Body of pancreas (tissue), 4 donors: ENCODE data around the gene CLRN2.
"Not testable (repeated sequence)": the region's sequence is repeated elsewhere in the genome, so short reads cannot be mapped to it uniquely, and the experiment has no call there.

Experiments used
- POLR2A ChIP-seq, 3 donors: fragments of 450-650 bp; IDR thresholded peaks; one replicate each; pipeline ENCODE4 v1.6.1; 2016; ENCODE audit warnings: antibody characterized with exemption in 3 of 3, mild to moderate bottlenecking in 2 of 3
- TF ChIP-seq, protein P1 (sequence below), 7 experiments: fragments of 450-650 bp in 4 of 7; fragments of 200-600 bp in 3 of 7; sonication (generic) in 3 of 7; IDR thresholded peaks; one replicate each; pipeline ENCODE4 v1.5.1; 2016 to 2019; ENCODE audit warnings: antibody characterized with exemption in 7 of 7

DNA sequence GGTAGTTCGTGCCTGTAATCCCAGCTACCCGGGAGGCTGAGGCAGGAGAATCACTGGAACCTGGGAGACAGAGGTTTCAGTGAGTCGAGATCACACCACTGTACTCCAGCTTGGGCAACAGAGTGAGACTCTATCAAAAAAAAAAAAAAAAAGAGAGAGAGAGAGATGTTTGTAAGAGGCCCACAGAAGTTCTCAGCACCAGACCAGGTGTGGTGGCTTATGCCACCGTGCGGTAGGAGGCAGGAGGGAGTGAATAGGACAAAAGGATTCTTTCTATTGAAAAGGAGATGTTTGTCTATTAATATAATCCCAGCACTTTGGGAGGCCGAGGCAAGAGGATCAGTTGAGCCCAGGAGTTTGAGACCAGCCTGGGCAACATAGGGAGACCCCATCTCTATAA, 22.1 kb downstream of the CLRN2 start:
- TF ChIP-seq, protein P1, sequence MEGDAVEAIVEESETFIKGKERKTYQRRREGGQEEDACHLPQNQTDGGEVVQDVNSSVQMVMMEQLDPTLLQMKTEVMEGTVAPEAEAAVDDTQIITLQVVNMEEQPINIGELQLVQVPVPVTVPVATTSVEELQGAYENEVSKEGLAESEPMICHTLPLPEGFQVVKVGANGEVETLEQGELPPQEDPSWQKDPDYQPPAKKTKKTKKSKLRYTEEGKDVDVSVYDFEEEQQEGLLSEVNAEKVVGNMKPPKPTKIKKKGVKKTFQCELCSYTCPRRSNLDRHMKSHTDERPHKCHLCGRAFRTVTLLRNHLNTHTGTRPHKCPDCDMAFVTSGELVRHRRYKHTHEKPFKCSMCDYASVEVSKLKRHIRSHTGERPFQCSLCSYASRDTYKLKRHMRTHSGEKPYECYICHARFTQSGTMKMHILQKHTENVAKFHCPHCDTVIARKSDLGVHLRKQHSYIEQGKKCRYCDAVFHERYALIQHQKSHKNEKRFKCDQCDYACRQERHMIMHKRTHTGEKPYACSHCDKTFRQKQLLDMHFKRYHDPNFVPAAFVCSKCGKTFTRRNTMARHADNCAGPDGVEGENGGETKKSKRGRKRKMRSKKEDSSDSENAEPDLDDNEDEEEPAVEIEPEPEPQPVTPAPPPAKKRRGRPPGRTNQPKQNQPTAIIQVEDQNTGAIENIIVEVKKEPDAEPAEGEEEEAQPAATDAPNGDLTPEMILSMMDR (IDR thresholded peaks at IDR 0.05): not testable (repeated sequence)
- TF ChIP-seq POLR2A (IDR thresholded peaks at IDR 0.05): not testable (repeated sequence)
